ENCODE measurements around the gene DUSP11.
"Not testable (repeated sequence)": the region's sequence is repeated elsewhere in the genome, so short reads cannot be mapped to it uniquely, and the experiment has no call there.

The DUSP11 gene

GRCh38 chr2:73812635-73813034 is 32.7 kb upstream of the DUSP11 start:
- CTCF ChIA-PET, result interaction anchor here (1.2 kb wide), 2 partner anchors 9 to 338 kb away, joined by 3 read pairs; no protein-coding TSS in a partner anchor
- H3K27me3 Mint-ChIP-seq, result peaks cover 20% of the 10 kb centered on the region
- peaks cover 3% of the 10 kb centered on the region for H3K4me1 Mint-ChIP-seq
- no peak overlapping the region for H3K27ac Mint-ChIP-seq
- no peaks in the 10 kb centered on the region for H3K9me3 Mint-ChIP-seq
- DNase-seq, result no peak
- H3K4me3 Mint-ChIP-seq, result no peak overlapping the region
- H3K36me3 Mint-ChIP-seq, result no peaks in the 10 kb centered on the region

GRCh38 chr2:73811878-73812277 is 32.0 kb upstream of the DUSP11 start:
- H3K36me3 Mint-ChIP-seq, result no peaks in the 10 kb centered on the region
- peaks cover 20% of the 10 kb centered on the region for H3K27me3 Mint-ChIP-seq
- no peaks in the 10 kb centered on the region for H3K9me3 Mint-ChIP-seq
- H3K27ac Mint-ChIP-seq, result no peak overlapping the region
- no peak overlapping the region for H3K4me3 Mint-ChIP-seq
- CTCF ChIA-PET, result interaction anchor here (1.2 kb wide), 2 partner anchors 9 to 339 kb away, joined by 3 read pairs; no protein-coding TSS in a partner anchor
- peaks cover 3% of the 10 kb centered on the region for H3K4me1 Mint-ChIP-seq
- DNase-seq, result no peak

DNA sequence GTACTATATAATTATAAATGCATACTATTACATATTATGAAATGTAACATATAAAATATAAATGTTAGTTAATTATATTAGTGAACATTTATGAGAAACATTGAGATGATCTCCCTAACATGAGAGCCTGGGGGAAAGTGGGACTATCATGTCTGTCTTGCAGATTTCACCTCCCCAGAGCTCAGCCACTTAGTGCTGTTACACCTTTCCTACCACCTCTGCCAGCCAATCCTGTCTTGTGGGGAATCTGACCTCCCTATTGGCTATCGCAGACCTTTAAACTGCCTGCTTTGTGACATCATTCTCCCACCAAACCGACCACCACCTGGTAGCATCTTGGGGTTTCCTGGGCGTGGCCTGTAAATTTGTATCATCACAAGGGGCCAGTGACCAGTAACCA is 4.0 kb upstream of the DUSP11 start, which contains the start of gene C2orf78:
TSS of gene C2orf78 (plus strand) at position 301 of the 400 bp plus-strand sequence. CDS start 127 bp downstream, outside the sequence.
- DNase-seq, CTCF ChIA-PET, H3K27ac Mint-ChIP-seq, H3K9me3 Mint-ChIP-seq, H3K4me3 Mint-ChIP-seq, H3K36me3 Mint-ChIP-seq: not testable (repeated sequence)
- Mint-ChIP-seq H3K4me1 (peaks cover 11% of the 10 kb centered on the region), H3K27me3 (peaks cover 12% of the 10 kb centered on the region)

DNA sequence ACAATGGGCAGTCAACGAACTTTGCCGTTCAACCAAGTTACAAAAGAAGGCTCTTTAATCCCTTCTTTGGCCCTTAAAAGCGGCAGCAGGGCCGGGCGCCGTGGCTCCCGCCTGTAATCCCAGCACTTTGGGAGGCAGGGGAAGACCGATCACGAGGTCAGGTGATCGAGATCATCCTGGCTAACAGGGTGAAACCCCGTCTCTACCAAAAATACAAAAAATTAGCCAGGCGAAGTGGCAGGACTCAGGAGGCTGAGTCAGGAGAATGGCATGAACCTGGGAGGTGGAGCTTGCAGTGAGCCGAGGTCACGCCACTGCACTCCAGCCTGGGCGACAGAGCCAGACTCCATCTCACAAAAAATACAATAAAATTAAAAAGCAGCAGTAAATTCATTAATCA is 3.5 kb upstream of the DUSP11 start:
- H3K4me3 Mint-ChIP-seq, H3K9me3 Mint-ChIP-seq, H3K36me3 Mint-ChIP-seq, DNase-seq, CTCF ChIA-PET, H3K27ac Mint-ChIP-seq: not testable (repeated sequence)
- Mint-ChIP-seq H3K27me3 (peaks cover 12% of the 10 kb centered on the region), H3K4me1 (peaks cover 14% of the 10 kb centered on the region)

- H3K4me3 Mint-ChIP-seq, result peak overlapping the region; percentile 98
- peaks cover 29% of the 10 kb centered on the region for H3K4me1 Mint-ChIP-seq
- no peaks in the 10 kb centered on the region for H3K9me3 Mint-ChIP-seq
- peaks cover 18% of the 10 kb centered on the region for H3K36me3 Mint-ChIP-seq
- no peak for DNase-seq
- CTCF ChIA-PET, result interaction anchor here (1.0 kb wide), 2 partner anchors 36 to 111 kb away, joined by 3 read pairs; no protein-coding TSS in a partner anchor
- H3K27ac Mint-ChIP-seq, result peak overlapping the region; percentile 97
- H3K27me3 Mint-ChIP-seq, result peaks cover 6% of the 10 kb centered on the region
Observed at GRCh38 chr2:73780237-73780582, 307 bp upstream of the DUSP11 start.

- not testable (repeated sequence) for H3K9me3 Mint-ChIP-seq, H3K27me3 Mint-ChIP-seq, DNase-seq
- CTCF ChIA-PET, result interaction anchor here (0.9 kb wide), 1 partner anchor 372 kb away, joined by 3 read pairs; no protein-coding TSS in a partner anchor
- Mint-ChIP-seq H3K27ac (peak overlapping the region; percentile 97), H3K36me3 (peaks cover 28% of the 10 kb centered on the region), H3K4me1 (peaks cover 33% of the 10 kb centered on the region), H3K4me3 (peak overlapping the region; percentile 98)
Observed at GRCh38 chr2:73778867-73779466, 936 bp downstream of the DUSP11 start.

GRCh38 chr2:73776869-73777519 is 2.9 kb downstream of the DUSP11 start:
- Mint-ChIP-seq H3K27ac (no peak overlapping the region), H3K9me3 (no peaks in the 10 kb centered on the region), H3K4me3 (no peak overlapping the region), H3K27me3 (no peaks in the 10 kb centered on the region), H3K36me3 (peaks cover 42% of the 10 kb centered on the region), H3K4me1 (peaks cover 33% of the 10 kb centered on the region)
- no peak for DNase-seq
- CTCF ChIA-PET, result no interaction called here

GRCh38 chr2:73776381-73776780 is 3.5 kb downstream of the DUSP11 start:
- CTCF ChIA-PET, result no interaction called here
- DNase-seq, result no peak
- Mint-ChIP-seq H3K4me1 (peaks cover 33% of the 10 kb centered on the region), H3K9me3 (no peaks in the 10 kb centered on the region), H3K27ac (no peak overlapping the region), H3K4me3 (no peak overlapping the region), H3K27me3 (no peaks in the 10 kb centered on the region), H3K36me3 (peaks cover 45% of the 10 kb centered on the region)

- Mint-ChIP-seq H3K4me1 (peaks cover 14% of the 10 kb centered on the region), H3K27ac (no peak overlapping the region), H3K27me3 (no peaks in the 10 kb centered on the region), H3K9me3 (no peaks in the 10 kb centered on the region), H3K4me3 (no peak overlapping the region), H3K36me3 (peaks cover 66% of the 10 kb centered on the region)
- DNase-seq, result no peak
- CTCF ChIA-PET, result interaction anchor here (1.0 kb wide), 1 partner anchor 19 kb away, joined by 3 read pairs; no protein-coding TSS in a partner anchor
Observed at GRCh38 chr2:73772819-73773218, 7.1 kb downstream of the DUSP11 start.

- peak overlapping the region; percentile 42 for H3K27ac Mint-ChIP-seq
Observed at GRCh38 chr2:73770725-73771124, 9.2 kb downstream of the DUSP11 start.

GRCh38 chr2:73766994-73767393 is 12.9 kb downstream of the DUSP11 start:
- Mint-ChIP-seq H3K27ac (no peak overlapping the region), H3K27me3 (no peaks in the 10 kb centered on the region), H3K4me1 (no peaks in the 10 kb centered on the region), H3K36me3 (peaks cover 56% of the 10 kb centered on the region), H3K9me3 (no peaks in the 10 kb centered on the region), H3K4me3 (no peak overlapping the region)
- CTCF ChIA-PET, result no interaction called here
- DNase-seq, result no peak

More at GRCh38 chr2:73770725-73771124, 9.2 kb downstream of the DUSP11 start:
- CTCF ChIA-PET, result no interaction called here
- H3K9me3 Mint-ChIP-seq, result no peaks in the 10 kb centered on the region
- no peaks in the 10 kb centered on the region for H3K27me3 Mint-ChIP-seq
- peaks cover 64% of the 10 kb centered on the region for H3K36me3 Mint-ChIP-seq
- H3K4me1 Mint-ChIP-seq, result peaks cover 4% of the 10 kb centered on the region
- no peak overlapping the region for H3K4me3 Mint-ChIP-seq
- DNase-seq, result no peak

DNA sequence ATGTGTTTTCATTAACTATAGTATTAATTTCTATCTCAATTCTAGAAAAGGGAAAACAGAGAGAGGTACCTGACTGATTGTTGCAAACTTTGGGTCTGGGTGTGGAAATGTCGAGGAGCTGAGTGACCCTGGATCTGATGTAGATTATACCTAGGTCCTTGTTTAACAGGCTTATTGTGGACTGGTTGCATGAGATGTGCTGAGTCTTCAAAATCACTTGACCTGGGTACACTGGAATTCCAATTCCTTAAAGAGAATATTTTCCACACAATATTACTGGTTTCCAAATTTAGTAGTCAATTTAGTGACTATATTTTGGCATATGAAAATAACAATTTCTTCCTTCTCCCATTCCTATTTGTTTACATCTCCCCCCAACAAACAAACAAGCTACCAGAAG is 13.6 kb downstream of the DUSP11 start:
- H3K27ac Mint-ChIP-seq, result no peak overlapping the region
- CTCF ChIA-PET, result interaction anchor here (0.6 kb wide), 2 partner anchors 8 to 10 kb away, joined by 3 read pairs; no protein-coding TSS in a partner anchor
- H3K4me3 Mint-ChIP-seq, result no peak overlapping the region
- DNase-seq, result no peak
- peaks cover 53% of the 10 kb centered on the region for H3K36me3 Mint-ChIP-seq
- no peaks in the 10 kb centered on the region for H3K9me3 Mint-ChIP-seq
- no peaks in the 10 kb centered on the region for H3K27me3 Mint-ChIP-seq
- H3K4me1 Mint-ChIP-seq, result no peaks in the 10 kb centered on the region

DNA sequence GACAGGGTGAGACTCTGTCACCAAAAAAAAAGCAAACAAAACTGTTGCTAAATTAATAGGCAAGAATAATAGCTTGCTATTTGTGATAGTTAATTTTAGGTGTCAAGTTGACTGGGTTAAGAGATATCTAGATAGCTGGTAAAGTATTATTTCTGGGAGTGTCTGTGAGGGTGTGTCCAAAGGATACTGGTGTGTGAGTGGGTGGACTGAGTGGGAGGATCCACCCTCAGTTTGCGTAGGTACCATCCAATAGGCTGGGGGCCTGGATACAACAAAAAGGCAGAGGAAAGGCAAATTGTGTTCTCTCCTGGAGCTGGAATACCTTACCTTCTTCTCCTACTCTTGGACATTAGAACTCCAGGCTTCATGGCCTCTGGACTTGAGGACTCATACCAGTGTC is 15.0 kb downstream of the DUSP11 start:
- no peak for DNase-seq
- Mint-ChIP-seq H3K4me3 (no peak overlapping the region), H3K36me3 (peaks cover 55% of the 10 kb centered on the region), H3K27me3 (no peaks in the 10 kb centered on the region), H3K4me1 (no peaks in the 10 kb centered on the region), H3K27ac (no peak overlapping the region), H3K9me3 (no peaks in the 10 kb centered on the region)
- CTCF ChIA-PET, result interaction anchor here (0.8 kb wide), 1 partner anchor 9 kb away, joined by 3 read pairs; no protein-coding TSS in a partner anchor

- no peaks in the 10 kb centered on the region for H3K9me3 Mint-ChIP-seq
- no peak for DNase-seq
- no peaks in the 10 kb centered on the region for H3K27me3 Mint-ChIP-seq
- CTCF ChIA-PET, result no interaction called here
- H3K27ac Mint-ChIP-seq, result no peak overlapping the region
- no peak overlapping the region for H3K4me3 Mint-ChIP-seq
- H3K4me1 Mint-ChIP-seq, result no peaks in the 10 kb centered on the region
- peaks cover 51% of the 10 kb centered on the region for H3K36me3 Mint-ChIP-seq
Observed at GRCh38 chr2:73762571-73762970, 17.3 kb downstream of the DUSP11 start.

DNA sequence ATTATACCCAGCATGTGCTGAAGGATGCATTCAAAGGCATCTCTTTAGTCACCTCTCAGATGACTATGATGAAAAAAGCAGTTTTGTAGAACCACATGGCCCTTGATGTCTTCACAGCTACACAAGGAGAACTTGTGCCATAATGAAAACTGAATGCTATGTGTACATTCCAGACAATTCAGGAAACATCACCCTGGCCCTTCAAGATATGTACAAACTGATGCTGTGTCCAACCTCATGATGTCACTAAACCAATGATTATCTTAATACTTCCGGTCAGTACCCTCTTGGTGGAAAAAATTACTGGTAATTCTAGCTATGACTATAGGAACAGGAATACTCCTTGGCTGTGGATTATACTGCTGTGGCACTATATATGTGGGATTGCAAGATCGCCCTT is 20.0 kb downstream of the DUSP11 start:
- CTCF ChIA-PET, result no interaction called here
- no peak for DNase-seq
- peaks cover 49% of the 10 kb centered on the region for H3K36me3 Mint-ChIP-seq
- no peak overlapping the region for H3K27ac Mint-ChIP-seq
- no peaks in the 10 kb centered on the region for H3K27me3 Mint-ChIP-seq
- H3K9me3 Mint-ChIP-seq, result no peaks in the 10 kb centered on the region
- H3K4me1 Mint-ChIP-seq, result no peaks in the 10 kb centered on the region
- no peak overlapping the region for H3K4me3 Mint-ChIP-seq

Measured in activated naive CD4-positive, alpha-beta T cell treated with anti-CD3 and anti-CD28 coated beads, Interleukin-2, amount 10 ng/mL, durations not matched to agents 7 days and 5 days (primary cell).